GM18951 (cell line): ENCODE results near the gene TCF23.
"Not testable (repeated sequence)": the region's sequence is repeated elsewhere in the genome, so short reads cannot be mapped to it uniquely, and the experiment has no call there.

Experiments used
- POLR2A ChIP-seq: IDR thresholded peaks from 4 replicates; pipeline ENCODE4 v1.6.1; 2011; ENCODE audit warnings: mild to moderate bottlenecking; ENCODE audit not compliant: insufficient read length, insufficient read depth; ENCODE audit errors: extremely low read depth
- in situ Hi-C: fragments of 300-500 bp; cut with MboI; formaldehyde crosslinking; loops from one replicate; pipeline ENCODE4 v1.12.0; 2022; ENCODE audit warnings: low sequenced_read_pairs, mixed read lengths, inconsistent platforms; ENCODE audit not compliant: unreplicated experiment

TCF23 gene

DNA sequence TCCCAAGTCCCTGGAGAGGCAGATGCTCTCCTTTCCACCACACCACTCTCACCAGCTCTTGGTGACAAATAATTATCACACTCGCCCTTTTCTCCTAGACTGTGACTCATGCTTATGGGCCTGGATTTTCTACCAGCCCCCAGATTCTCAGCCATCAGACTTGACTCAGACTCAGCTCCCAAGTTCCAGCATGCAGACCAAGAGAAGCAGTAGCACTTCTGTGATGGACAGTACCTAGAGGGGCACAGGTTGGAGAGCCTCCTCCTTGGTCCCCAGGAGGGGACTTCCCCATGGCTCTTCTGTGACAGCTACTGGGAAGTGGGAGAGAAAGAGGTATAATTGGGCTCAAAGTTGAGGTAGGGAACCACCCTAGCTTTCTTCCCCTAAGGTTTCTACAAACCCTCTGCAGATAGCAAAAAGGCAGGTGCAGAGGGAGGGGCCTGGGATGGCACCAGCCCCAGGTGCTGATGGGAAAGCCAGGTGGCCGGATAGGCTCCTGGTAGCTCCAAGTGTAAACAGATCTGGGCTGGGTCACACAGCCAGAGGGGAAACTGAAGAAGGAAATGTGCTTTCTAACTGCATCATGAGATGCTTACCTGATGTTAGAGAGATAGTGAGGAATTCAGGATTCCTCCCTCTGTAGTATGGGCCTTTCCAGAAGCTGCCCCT is 4.1 kb downstream of the TCF23 start:
- TF ChIP-seq POLR2A = no peak
- in situ Hi-C loops = no loop called here

DNA sequence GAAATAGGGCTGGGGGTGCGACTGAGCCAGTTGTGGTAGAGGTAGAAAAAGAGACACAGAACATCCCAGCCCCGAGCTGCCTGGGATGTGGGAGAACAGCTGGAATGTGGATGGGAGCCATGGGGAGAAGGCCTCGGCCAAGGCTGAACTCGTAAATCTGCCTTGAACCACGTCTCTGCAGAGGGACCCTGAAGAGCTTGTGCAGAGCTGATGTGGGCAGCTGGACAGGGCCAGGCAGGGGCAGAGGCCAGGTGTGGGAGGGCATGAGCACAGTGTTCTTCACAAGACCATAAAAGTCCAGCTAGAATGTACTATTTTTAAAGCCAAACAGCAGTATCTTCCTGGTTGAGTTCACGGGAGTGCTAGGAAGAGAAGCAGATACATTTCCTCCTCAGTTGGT is 5.7 kb downstream of the TCF23 start:
- TF ChIP-seq POLR2A = no peak
- in situ Hi-C loops = no loop called here

DNA sequence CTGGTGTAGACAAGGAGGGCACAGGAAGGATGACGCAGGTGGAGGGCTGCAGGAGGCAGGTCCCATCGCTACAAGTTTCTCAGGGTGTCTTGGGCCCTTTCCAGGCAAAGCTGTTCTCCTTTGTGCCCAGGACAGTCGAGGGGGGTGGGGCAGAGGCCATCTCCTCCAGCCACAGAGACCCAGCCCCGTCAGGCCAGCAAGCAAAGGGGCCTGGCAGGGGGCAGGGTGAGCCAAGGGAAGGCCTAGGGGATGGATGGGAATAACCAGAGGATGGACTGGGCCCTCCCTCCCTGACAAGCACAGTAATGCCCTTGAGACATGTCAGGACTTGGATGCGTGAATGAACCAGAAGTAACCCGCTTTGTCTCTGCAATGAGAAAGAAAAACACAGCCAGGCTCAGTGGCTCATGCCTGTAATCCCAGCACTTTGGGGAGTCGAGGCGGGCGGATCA is 6.3 kb downstream of the TCF23 start:
- in situ Hi-C loops = no loop called here
- no peak for TF ChIP-seq POLR2A

DNA sequence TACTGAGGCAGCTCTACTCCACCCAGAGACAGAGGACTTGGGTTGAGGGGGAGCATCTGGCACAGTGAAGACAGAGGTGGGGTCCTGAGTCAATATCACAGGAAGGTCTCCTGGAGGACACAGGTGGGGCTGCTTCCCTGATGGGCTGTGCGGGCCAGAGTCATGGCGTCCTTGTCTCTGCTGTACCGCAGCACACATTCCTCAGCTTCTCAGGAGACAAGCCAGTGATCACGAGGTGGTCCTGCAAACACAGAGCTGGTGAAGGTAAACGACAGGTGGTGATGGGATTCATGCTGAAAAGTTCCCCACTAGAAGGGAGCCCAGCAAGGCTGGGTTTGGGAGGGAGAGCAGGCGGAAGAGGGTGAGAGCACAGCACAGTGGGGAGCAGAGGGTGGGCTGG is 9.7 kb downstream of the TCF23 start:
- TF ChIP-seq POLR2A = no peak
- in situ Hi-C loops = no loop called here

- TF ChIP-seq POLR2A = no peak
- in situ Hi-C loops = no loop called here
Observed at GRCh38 chr2:27159271-27159670, 10.5 kb downstream of the TCF23 start.

GRCh38 chr2:27160191-27160590 is 11.4 kb downstream of the TCF23 start:
- in situ Hi-C loops = no loop called here
- TF ChIP-seq POLR2A = no peak

DNA sequence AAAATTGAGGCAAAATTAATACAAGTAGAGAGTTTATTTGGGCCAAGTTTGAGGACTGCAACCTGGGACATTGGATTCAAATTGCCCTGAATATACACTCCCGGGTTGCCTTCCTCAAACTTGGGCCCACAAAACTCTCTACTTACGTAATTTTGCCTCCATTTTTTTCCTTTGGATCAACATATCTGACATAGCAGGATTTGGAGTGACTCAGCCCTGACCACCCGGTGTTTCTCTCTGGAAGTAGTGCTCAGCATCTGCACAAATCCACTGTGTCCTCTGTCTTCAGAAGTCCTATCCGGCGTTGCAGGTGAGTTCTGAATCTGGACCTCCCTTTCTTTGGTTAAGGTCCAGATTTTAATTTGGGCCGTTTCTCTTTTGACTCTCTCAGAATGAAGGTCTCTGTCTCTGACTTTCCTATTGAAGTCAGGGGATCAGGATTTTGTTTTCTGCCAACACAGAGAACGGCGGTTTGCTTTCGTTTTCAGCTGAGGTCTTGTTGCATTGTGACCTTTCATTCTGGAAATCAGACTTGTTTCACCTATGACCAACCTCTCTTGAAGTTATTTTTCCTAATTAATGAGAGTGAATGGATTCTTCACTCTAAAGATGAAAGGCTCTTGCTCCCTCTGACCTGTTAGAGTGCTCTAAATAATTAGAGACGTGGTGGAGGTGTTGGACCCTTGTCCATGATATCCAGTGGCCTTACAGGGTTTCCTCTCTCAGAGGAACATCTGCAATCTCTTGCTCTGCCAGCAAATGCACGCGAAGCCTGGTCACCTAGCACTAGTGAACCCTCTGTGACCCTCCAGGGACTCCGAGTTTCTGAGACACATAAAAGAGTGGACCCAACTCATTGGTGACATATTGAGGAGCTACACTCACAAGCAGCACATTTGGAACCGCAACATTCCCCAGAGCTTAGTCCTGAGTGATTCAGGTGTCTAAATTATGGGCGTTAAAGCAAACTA is 13.6 kb downstream of the TCF23 start:
- no peak for TF ChIP-seq POLR2A
- in situ Hi-C loops = no loop called here

DNA sequence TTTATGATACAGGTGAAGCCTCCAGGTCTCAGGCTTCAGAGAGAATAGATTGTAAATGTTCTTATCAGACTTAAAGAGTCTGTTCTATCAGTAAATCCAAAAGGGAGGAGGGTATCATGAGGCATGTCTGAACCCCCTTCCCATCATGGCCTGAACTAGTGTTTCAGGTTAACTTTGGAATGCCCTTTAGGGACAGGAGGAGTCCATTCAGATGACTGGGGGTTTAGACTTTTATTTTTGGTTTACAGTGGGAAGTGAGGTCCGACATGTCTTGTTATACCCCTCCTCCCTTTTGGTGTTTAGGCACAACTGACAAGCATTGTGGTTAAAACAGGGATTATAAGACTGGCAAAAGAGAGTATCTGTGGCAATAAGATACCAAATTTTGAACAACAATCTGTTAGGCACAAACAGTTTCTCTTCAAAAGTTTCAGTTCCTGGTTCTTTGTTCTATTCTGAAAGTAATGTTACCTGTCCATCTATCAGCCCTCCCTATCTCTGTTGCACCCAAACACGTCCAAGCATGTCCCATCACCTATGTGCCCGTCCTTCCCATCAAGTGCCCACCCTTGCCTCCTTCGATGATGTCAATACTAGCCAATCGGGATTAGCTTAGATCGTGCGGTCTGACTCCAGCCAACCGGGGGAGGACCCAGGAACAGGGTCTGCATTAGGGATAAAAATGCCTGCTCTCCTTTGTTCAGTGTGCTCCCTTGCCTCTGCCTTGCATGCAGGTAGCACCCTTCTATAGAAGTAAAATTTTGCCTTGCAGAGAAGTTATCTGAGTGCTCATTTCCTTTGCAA is 16.4 kb downstream of the TCF23 start:
- in situ Hi-C loops = no loop called here
- TF ChIP-seq POLR2A = no peak

- no peak for TF ChIP-seq POLR2A
- in situ Hi-C loops = no loop called here
Observed at GRCh38 chr2:27170581-27171337, 22.0 kb downstream of the TCF23 start.

GRCh38 chr2:27171351-27171848 is 22.6 kb downstream of the TCF23 start:
- in situ Hi-C loops = no loop called here

GRCh38 chr2:27174638-27175037 is 25.8 kb downstream of the TCF23 start:
- TF ChIP-seq POLR2A = no peak
- in situ Hi-C loops = no loop called here

More at GRCh38 chr2:27171351-27171848, 22.6 kb downstream of the TCF23 start:
- TF ChIP-seq POLR2A = no peak

GRCh38 chr2:27175330-27175729 is 26.5 kb downstream of the TCF23 start:
- TF ChIP-seq POLR2A = no peak
- in situ Hi-C loops = no loop called here

DNA sequence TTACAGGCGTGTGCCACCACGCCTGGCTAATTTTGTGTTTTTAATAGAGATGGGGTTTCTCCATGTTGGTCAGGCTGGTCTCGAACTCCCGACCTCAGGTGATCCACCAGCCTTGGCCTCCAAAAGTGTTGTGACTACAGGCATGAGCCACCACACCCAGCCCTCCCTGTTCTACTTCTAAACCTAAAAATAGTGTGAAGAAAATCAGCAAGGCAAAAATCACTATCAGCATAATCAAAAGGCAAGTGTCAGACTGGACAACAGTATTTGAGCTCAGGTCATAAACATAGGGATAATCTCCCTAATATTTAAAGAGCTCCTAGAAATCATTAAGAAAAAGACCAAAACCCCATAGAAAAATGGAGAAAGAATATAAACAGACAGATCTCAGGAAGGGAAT is 27.0 kb downstream of the TCF23 start:
- in situ Hi-C loops = not testable (repeated sequence)
